Iris pigment epithelial cell (primary cell): ENCODE data around the gene SOX13.
"Not testable (repeated sequence)": the region's sequence is repeated elsewhere in the genome, so short reads cannot be mapped to it uniquely, and the experiment has no call there.

Source experiments
- DNase-seq: peaks from one replicate; pipeline ENCODE4 v3.0.0-alpha.2; 2011; ENCODE audit warnings: low read depth

SOX13 gene

DNA sequence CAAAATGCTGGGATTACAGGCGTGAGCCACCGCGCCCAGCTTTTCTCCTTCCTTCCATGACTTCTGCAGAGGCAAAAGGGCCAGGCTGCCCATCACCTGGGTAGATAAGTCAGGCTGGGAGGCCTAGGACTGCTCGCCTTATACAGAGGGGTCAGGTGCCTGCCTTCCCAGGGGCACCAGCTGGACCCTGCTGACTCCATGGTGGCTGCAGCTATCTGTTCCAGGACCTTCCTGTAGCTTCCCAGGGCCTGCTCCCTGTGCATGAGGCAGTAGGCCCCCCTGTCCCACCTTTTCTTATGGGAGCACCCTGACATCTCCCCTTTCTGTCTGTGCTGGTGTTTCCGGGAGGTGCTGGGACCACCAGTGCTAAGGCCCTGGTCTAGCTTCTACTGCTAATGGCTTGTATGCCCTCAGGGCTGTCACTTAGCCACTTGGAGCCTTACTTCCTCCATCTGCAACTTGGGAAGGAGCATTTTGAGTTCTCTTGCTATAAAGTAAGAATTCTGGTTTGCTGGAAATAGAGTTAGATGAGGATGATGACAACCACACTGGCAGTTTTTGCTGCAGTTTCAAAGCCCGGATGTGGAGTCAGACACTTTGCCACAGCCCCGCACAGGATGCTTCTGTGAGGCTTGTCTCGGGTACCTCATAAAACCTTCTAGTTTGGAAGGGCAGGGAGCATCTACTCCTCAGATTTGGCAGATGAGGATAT, 14.4 kb downstream of the SOX13 start:
- no peak for DNase-seq

DNA sequence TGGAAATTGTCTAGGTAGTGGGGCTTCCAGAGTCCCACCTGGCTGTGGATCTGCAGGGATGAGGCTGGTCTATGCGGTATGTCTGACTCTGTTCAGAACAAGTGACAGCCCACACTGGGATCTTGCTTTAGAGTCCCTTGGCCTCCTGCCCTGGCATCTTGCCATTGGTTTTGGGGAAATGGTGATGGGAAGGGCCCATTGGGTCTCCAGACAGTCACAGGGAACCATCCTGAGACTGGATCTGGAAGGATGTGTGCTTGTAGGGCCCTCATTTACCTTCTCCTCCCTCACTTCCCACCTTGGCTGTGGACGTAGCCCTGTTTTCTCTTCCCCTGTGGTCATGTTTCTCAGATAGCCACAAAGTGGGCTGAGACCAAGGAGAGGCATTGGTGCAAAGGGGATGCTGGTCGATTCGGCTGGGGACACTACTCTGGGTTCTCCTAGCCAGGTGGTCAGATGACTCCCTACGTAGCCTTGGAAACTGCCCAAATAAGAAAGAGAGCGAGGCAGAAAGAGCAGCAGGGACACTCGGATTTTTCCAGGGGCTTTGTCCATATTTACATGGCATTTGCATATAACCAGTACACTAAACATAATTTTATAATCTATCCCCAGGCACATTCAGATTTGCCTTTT, 15.1 kb downstream of the SOX13 start:
- DNase-seq: no peak

DNA sequence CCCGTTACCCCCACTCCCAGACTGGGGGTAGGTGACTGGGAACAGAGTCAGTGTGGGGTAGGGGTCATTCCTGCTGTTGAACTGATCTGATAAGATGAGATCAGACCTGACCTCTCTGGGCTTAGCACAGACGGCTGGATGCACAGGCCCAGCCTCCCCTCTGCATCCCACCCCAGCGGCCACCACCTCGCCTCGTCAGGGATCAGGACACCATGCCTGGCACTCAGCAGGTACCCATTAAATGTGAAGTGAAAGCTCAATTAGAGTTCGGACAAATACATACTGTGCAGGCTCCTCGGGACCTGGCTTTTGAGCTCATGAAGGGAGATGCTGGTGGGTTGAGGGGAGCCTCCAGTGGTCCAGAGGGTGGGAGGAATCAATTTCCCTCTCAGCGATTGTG, 15.7 kb downstream of the SOX13 start:
- DNase-seq: no peak

DNA sequence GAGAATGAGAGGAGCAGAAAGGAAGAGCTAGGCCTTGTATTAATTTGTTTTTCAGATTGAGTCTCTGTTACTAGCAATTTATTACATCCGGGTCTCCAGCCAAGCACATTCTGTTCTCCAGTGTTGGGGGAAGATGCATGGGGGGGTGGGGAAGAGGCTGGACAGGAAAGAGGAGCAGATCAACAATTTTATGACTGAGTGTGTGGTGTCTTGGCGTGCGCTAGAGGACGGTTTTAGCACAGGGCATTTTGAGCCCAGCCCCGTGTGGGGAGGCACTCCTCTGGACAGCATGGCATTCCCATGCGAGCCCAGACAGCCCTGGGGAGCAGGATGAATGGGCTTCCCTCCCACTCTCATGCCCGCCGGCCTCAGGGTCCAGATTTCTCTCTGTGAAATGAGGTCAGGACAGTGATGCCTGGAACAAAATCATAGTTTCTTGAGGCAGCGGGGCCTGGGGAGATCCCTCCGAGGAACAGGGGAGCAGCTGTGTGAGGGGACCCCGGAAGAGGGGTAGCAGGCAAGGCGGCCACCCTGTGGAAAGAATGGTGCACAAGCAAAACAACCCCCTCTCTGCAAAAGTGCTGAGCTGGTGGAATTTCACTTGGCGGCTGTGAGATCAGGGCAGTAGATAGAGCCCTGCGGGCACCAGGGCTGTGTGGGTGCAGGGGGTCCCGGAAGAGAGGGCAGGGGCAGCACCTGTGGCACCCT, 16.3 kb downstream of the SOX13 start:
- peak; percentile 76 for DNase-seq

DNA sequence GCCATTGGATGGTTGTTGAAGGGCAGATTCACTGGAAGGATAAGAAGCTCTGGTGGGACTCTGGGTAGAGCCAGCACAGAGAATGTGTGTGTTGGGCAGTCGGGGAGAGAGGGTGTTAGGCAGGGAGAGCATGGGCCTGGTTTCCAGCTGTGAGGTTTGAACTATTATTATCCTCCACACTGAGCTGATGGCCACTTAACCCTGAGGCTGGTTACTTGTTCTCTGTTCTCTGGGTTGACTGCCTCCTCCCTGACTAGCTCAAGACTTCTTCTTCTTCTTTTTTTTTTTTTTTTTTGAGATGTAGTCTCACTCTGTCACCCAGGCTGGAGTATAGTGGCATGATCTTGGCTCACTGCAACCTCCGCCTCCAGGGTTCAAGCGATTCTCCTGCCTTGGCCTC, 17.2 kb downstream of the SOX13 start:
- DNase-seq: not testable (repeated sequence)

DNA sequence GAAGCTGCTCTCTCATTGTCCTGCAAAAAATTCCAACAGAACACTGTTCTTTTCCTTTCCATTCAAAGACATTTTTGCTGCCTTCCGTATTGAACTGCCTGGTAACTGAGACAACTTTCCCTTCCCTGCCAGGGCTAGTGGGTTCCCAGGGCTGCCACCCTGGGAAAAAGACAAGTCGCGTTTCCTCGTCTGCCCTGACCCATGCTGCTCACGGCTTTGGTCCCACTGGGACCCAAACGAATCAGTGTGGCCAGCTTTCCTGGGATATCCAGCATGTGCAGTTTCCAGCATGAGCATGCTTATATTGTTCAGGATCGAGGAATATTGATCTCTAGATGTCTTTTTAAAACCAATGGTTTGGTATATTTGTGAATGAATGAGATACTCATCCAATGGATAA, 18.2 kb downstream of the SOX13 start:
- DNase-seq: no peak

DNA sequence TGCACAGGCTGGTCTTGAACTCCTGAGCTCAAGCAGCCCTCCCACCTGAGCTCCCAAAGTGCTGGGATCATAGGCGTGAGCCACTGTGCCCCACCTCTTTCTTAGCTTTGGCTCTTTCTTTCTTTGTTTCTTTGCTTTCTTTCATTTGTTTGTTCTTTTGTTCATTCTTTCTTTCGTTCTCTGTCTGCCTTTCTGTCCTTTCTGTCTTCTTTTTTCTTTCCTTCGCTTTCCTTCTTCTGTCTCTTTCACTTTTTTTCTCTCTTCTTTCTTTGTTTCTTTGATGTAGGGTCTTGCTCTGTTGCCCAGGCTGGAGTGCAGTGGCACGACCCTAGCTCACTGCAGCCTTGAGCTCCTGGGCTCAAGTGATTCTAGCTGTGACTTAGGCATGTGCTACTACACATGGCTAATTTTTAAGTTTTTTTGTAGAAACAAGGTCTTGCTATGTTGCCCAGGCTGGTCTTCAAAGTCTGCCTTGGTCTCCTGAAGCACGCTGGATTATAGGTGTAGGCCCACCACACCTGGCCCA, 18.9 kb downstream of the SOX13 start:
- no peak for DNase-seq

DNA sequence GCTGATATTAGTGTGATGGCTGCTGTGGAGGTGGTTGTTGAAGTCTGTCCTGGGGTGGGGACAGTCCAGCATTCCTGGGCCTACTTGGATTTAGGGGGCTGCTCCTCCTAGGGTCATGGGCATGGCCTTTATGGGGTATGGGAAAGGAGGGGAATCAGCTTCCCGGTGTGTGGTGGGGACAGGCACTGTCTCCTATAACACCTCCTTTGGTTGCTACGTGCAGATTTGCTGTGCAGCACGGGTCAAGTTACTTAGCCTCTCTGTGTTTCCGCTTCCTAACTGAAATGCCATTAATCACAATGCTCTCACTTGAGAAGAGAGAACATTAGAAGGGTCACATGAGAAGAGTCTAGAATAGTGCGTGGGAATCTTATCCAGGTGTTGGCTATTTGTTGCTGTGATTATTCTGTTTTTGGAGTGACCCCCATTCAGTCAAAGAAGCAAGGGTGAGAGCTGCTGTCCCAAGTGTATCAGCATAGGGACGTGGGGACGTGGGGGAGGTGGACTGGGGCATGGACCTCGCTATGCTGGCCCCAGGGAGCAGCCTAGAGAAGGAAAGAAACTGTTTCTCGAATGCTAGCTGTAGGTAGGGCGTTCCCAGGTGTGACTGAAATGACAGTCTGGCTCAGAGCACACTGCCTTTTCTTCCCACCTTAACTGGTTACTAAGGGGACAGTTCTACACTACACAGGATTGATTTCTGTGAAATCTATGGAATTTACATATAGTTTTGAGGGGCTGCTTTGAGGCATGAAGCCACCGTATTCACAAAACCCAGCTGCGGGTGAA, 19.9 kb downstream of the SOX13 start:
- DNase-seq: no peak

DNA sequence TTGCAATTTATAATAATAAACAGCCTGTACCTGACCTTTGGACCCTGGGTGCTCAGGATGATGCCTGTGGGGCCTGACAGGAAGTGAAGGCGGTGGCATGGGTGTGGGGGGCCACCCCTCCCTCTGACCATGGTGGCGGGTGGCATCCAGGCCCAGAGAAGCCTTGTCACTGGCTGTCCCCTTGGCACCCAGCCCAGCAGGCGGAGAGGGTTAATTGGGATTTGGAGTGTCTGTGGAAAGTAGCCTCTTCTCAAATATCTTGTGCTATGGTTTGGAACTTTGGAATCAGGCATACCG, 20.5 kb downstream of the SOX13 start:
- no peak for DNase-seq

DNA sequence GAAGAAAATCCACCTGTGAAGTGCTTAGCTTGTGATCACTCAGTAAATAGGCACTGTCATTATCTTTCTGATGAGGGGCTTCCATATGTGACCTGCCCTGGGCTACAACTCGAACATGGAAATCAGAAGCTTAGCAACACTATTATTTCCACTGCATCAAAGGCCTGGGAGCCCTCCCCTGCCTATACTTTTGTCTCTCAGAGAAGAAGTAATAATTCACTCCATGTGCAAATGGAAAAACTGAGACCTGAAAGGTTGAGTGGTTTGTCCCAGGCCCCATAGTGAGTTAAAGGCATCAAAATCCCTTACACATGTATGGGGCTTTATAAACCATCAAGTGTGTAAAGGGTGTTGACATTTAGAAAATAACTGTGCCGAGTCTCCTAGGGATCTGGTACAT, 20.9 kb downstream of the SOX13 start:
- DNase-seq: no peak

DNA sequence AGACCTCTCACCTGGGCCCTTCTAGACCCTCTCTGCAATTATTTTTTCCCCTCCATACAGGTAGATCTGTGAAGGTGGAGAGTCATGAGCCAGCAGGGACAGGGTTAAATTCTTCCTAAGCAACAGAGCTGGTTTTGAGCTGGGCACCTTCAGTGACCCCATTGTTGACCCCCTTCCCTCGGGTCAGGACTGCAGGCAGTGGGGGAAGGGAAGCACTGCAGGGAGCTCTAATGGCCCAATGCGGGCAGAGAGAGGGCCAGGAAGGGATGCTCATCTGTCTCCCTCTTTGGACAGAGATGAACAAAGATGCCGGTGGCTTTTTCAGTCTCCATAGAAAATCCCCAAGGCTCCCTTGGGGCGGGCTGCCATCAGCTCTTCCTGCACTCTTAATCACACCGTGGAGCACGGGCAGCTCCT, 21.4 kb downstream of the SOX13 start:
- no peak for DNase-seq

DNA sequence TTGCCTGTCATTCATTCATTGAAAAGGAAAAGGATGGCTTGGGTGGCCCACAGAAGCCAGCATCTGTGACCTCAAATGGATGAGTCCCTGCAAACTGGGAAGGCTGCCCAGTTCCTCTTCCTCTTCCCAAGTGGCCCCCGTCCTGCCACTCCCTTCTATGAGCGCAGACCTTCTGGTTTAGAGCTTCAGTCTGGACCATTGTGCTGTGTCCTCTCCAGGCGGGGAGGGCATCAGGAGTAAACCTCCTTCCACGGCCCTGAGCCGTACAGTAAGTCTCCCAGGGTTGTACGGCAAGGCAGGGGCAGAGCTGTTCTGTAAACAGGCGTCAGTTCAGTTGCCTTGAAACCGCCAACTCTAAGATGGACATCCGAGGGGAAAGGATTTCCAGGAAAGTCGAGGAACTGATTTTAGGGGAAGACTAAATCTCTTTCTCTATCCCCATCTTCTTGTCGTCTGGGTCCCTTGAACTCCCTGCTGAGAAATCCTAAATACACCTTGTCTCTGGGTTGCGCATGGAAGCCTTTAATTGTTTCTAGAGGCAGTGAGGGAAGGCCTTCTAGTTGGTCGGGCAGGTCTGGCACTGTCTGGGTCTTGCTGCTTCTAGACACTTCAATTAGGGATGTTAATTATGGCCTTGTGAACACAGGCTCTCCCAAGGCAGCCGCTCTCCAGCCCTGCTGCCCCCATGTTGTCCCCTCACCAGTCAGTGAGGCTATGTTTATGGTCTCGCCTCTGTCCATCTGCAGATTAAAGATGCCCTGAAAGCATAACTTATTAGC, 22.1 kb downstream of the SOX13 start:
- DNase-seq: no peak

DNA sequence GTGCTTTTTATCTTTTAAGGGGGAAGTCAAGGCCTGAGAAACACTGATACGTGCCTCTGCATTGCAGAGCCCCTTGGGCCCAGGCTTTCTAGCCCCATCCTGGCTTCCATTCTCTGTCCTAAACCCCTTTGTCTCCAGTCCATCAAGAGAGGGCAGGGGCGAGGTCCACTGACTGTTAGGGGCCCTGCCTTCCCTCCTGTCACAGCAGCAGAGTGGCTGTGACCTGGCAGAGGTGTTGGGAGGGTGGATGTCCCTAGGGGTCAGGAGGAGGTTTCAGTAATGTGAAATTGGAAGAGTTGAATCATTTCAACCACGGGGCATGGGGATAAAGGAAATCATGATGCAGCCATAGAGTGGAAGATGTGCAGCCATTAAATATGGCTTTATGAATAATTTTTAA, 24.0 kb downstream of the SOX13 start:
- DNase-seq: no peak

DNA sequence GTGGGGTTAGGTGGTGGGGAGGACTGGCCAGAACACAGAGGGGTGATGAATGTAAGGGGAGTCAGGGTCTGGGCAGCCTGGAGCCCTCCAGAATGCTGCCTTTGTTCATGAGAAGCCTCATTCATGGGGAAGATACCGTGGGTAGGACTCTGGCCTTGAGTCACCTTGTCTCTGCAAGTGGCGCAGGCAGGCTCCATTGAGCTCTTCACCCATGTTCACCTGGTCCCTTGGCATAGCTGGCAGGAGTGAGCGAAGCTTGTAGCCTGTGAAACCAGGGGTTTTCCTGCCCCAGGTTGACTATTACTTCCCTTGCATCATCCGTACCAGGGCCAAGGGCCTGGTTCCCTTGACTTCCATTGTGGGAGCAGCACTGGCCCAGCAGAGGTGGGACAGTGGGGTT, 25.8 kb downstream of the SOX13 start:
- no peak for DNase-seq

DNA sequence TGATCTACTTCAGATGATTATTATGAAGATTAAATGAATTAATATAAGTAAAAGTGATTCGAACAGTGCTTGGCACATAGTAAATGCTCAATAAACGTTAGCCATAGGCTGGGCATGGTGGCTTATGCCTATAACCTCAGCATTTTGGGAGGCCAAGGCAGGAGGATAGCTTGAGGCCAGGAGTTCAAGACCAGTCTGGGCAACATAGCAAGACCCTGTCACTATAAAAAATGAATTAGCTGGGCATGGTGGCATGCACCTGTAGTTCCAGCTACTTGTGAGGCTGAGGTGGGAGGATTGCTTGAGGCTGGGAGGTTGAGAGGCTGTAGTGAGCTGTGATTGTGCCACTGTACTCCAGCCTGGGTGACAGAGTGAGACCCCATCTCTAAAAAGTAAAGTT, 26.8 kb downstream of the SOX13 start:
- DNase-seq: not testable (repeated sequence)

DNA sequence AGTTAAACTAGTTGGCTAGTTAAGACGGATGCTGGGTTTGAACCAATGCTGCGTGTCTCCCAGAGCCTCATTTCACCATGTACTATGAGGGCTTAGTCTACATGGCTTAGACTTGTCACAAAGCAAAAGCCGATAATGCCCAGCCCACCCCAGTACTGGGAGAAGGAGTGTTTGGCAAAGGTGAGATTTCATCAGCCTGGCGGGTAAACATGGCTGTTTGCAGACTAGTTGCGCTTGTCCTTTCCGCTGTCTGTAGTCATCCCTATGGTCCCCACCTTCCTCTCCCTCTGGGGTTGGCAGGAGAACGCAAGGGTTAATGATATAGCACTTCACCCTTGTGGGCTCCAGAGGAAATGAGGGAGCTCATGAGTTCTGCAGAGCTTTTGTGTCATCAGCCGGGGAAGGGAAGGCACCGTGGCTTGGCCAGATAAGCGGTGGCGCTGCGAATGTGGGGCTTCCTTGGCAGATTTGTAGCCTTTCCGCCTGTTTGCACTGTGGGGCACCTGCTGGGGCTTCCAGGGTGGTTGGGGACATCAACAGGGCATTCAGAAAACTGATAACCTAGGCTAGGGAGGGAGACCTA, 29.2 kb downstream of the SOX13 start:
- DNase-seq: no peak

DNA sequence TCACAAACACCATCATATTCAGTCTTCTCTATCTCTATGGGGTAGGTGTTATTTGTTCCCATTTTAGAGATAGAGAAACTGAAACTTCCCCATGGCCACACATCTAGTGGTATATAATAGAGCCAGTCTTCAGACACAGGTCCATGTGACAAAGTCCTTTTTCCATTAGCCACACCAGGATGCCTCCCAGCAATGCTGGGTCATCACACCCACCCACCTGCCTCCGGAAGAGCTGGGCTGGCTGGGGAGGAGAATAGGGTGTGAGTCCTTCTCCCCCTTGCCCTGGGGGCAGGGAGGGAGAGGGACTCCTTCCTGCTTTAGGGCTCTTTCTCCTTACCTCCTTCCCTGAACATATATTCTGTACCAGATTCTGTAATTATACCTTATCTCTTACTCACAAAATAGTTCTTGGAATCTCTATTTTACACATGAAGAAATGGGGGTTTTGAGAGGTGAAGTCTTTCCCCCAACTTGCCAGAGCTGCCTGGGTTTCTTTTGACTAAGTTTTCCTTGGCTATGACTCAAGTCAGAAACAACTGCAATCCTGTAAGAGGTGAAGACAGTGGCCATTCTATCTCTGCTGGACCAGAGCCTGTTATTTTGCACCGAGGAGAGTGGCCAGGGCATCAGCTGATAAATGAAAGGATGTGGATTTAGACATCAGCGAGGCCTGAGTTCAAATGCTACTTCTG, 30.0 kb downstream of the SOX13 start:
- DNase-seq: no peak

DNA sequence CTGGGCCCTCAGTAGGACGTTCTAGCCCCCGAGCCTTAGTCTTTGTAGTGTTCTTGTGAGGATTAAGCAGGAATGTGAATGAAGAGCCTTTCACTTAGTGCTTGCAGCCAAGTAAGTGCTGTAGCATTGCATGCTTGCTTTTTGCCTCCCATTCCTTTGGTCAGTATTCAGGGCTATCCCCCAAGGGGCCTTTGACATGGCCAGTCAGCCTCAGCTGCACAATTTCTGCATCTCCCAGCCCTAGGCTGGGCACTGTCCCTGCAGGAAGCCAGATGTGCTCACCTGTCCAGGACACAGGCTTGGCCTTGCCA, 30.5 kb downstream of the SOX13 start:
- peak; percentile 72 for DNase-seq

DNA sequence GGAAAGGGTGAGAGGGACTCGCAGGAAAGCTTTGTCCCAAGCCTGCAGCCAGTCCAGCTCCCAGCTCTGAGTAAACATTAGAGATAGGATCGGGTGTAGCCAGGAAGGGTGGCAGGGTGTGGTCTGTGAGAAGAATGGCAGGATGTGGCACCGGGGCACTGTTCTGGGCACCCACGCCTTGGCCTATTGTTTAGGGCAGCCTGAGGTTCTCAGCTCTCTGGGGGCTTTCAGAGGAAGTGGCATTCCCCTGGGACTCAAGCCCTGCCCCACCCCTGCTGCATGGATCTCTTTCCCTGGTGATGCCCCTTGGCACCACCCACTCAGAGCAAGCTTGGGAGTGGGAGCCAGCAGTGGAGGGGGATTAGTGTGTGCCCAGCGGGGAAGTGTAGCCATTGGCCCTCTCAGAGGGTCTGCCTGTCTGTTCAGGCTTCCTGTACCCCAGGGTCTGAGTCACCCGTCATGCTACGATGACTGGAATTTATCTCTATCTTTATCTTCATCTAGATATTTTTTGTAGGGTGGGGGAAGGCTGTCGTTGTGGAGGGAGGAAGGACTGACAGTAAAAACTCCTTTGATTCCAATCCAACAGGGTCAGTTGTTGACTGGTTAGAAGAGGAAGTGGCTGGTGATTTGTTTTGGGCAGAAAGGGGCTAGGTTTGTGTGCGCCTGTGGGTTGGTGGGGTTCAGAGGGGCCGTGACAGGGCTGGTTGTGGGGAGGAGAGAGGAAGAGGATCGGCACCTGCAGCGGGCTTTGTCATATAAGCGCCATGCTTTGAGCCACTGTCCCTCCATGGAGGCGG, 31.6 kb downstream of the SOX13 start:
- DNase-seq: peak; percentile 58

DNA sequence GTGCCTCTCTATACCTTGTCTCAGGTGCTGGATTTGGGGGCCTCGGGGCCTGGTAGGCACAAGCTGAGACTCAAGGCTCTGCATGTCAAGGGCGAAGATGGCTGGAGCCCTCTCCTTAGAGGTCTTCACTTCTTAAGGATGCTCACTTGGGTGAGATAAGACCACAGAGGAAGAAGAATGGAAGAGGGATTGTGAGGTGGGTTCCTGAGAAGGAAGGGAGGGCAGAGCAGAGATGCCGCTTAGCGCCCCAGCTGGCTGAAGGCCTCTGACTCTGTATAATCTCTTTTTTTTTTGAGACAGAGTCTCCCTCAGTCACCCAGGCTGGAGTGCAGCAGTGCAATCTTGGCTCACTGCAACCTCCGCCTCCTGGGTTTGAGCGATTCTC, 32.2 kb downstream of the SOX13 start:
- DNase-seq: no peak
